Activated naive CD8-positive, alpha-beta T cell treated with anti-CD3 and anti-CD28 coated beads for 36 hours (primary cell): ENCODE measurements around the gene UAP1L1. TPM values are rescaled to one million over a fixed set of nuclear protein-coding genes. Genes with fewer than 3 reads are reported as not detected.

Experiments used
- DNase-seq: peaks from one replicate; pipeline ENCODE4 v3.0.0; 2021
- H3K27ac Mint-ChIP-seq: one replicate; pipeline ENCODE4 v1.8.0; 2022; ENCODE audit warnings: mild to moderate bottlenecking, moderate library complexity, mixed read lengths
- H3K27me3 Mint-ChIP-seq: one replicate; pipeline ENCODE4 v1.8.0; 2022; ENCODE audit warnings: mild to moderate bottlenecking, mixed read lengths
- H3K36me3 Mint-ChIP-seq: one replicate; pipeline ENCODE4 v1.8.0; 2021; ENCODE audit warnings: mild to moderate bottlenecking, mixed read lengths
- H3K4me1 Mint-ChIP-seq: one replicate; pipeline ENCODE4 v1.8.0; 2021; ENCODE audit warnings: mixed read lengths
- H3K4me3 Mint-ChIP-seq: one replicate; pipeline ENCODE4 v1.8.0; 2022; ENCODE audit warnings: mild to moderate bottlenecking, moderate library complexity, mixed read lengths
- H3K9me3 Mint-ChIP-seq: one replicate; pipeline ENCODE4 v1.8.0; 2022; ENCODE audit warnings: mixed read lengths
- total RNA-seq, 2 experiments: library from RNA; stranded (reverse); gene quantifications; one replicate each; pipeline ENCODE4 v1.2.3, GENCODE V29; 2021

UAP1L1 gene
- total RNA-seq, 2 experiments from 2014 or later = 22.9 to 23.5 TPM

DNA sequence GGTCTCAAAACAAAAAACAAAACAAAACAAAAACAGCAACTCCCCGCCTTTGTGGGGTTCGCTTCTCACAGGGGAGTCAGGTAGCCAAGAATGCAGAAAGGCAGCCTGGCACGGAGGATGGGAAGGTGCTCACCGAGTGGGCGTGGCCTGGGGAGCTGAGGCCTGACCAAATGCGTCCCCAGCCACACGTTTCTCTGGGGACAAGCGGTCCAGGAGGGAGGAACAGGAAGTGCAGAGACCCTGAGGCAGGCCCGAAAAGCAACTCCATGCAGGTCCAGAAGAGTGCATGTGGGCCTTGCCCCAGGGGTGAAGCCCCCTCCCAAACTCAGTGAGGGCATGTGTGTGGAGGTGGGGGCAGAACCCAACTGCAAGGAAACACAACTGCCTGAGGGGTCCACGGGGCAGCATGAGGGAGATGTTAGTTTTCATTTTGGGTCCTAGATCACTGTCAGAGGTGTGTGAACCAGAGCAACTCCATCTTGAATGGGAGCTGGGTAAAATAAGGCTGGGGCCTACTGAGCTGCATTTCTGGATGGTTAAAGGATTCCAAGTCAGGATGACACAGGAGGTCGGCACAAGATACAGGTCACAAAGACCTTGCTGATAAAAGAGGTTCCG is 2.6 kb upstream of the UAP1L1 start:
- Mint-ChIP-seq H3K4me3 (no peak overlapping the region), H3K9me3 (no peaks in the 10 kb centered on the region), H3K4me1 (peaks cover 6% of the 10 kb centered on the region), H3K27ac (no peak overlapping the region), H3K27me3 (no peaks in the 10 kb centered on the region), H3K36me3 (peaks cover 1% of the 10 kb centered on the region)
- DNase-seq = no peak

DNA sequence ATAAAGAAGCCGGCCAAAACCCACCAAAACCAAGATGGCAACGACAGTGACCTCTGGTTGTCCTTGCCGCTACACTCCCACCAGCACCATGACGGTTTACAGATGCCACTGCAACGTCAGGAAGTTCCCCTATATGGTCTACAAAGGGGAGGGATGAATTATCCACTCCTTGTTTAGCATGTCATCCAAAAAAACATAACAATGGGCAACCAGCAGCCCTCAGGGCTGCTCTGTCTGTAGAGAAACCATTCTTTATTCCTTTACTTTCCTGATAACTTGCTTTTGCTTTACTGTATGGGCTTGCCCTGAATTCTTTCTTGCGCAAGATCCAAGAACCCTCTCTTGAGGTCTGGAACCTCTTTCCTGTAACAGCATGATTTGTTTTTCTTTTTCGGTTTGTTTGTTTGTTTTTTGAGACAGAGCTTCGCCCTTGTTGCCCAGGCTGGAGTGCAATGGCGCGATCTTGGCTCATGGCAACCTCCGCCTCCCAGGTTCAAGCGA is 2.0 kb upstream of the UAP1L1 start:
- Mint-ChIP-seq H3K27me3 (no peaks in the 10 kb centered on the region), H3K9me3 (no peaks in the 10 kb centered on the region), H3K36me3 (peaks cover 4% of the 10 kb centered on the region), H3K4me3 (no peak overlapping the region), H3K27ac (no peak overlapping the region), H3K4me1 (peaks cover 6% of the 10 kb centered on the region)
- DNase-seq = no peak

- H3K9me3 Mint-ChIP-seq = no peaks in the 10 kb centered on the region
- H3K36me3 Mint-ChIP-seq = peaks cover 4% of the 10 kb centered on the region
Measured at GRCh38 chr9:137076636-137077009, 694 bp upstream of the UAP1L1 start.

GRCh38 chr9:137077758-137078693 is 709 bp downstream of the UAP1L1 start:
- no peaks in the 10 kb centered on the region for H3K9me3 Mint-ChIP-seq
- DNase-seq = peak; percentile 67
- no peaks in the 10 kb centered on the region for H3K27me3 Mint-ChIP-seq
- H3K27ac Mint-ChIP-seq = peak overlapping the region; percentile 51
- peaks cover 4% of the 10 kb centered on the region for H3K36me3 Mint-ChIP-seq
- H3K4me3 Mint-ChIP-seq = peak overlapping the region; percentile 75
- H3K4me1 Mint-ChIP-seq = peaks cover 2% of the 10 kb centered on the region

More at GRCh38 chr9:137076636-137077009, 694 bp upstream of the UAP1L1 start:
- no peaks in the 10 kb centered on the region for H3K27me3 Mint-ChIP-seq
- H3K4me1 Mint-ChIP-seq = peaks cover 2% of the 10 kb centered on the region
- no peak for DNase-seq
- peak overlapping the region; percentile 68 for H3K4me3 Mint-ChIP-seq
- no peak overlapping the region for H3K27ac Mint-ChIP-seq

DNA sequence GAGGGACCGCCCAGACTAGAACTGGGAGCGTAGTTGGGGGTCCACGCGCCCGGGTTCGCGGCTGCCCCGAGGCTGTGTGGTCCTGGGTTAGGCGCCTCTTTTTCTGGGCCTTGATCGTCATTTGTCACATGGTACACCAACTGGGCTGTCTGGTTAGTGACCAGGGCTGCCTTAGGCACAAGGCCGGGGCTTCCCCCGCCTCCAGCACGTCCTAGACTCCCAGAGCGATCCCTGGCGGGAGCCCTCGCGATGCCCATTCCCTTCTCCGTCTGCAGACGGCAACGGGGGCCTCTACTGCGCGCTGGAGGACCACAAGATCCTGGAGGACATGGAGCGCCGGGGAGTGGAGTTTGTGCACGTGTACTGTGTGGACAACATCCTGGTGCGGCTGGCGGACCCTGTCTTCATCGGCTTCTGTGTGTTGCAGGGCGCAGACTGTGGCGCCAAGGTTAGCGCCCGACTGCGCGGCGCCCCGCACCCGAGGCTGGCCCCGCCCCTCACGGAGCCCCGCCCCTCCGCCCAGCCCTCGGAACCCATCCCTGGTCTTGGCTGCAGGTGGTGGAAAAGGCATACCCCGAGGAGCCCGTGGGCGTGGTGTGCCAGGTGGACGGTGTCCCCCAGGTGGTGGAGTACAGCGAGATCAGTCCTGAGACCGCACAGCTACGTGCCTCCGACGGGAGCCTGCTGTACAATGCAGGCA is 1.5 kb downstream of the UAP1L1 start:
- peaks cover 4% of the 10 kb centered on the region for H3K36me3 Mint-ChIP-seq
- peak overlapping the region; percentile 75 for H3K4me3 Mint-ChIP-seq
- H3K27ac Mint-ChIP-seq = no peak overlapping the region
- no peaks in the 10 kb centered on the region for H3K9me3 Mint-ChIP-seq
- peaks cover 3% of the 10 kb centered on the region for H3K4me1 Mint-ChIP-seq
- H3K27me3 Mint-ChIP-seq = no peaks in the 10 kb centered on the region
- DNase-seq = no peak

DNA sequence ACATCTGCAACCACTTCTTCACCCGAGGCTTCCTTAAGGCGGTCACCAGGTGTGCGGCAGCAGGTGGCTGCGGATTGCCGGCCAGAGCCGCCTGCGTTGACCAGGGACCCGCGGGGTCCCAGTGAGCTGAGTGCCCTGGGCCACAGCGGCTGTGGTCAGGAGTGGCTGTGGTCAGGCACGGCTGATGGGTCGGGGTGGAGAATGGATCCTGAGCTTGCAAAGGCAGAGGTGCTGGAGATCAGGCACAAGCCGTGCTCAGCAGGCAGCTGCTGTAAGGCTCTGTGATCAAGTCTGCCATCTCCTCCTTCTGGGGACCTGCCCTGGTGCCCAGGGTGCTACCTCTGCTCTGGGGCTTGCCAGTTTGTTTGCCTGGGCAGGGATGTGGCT is 2.1 kb downstream of the UAP1L1 start:
- H3K4me3 Mint-ChIP-seq = no peak overlapping the region
- H3K27ac Mint-ChIP-seq = no peak overlapping the region
- H3K4me1 Mint-ChIP-seq = peaks cover 3% of the 10 kb centered on the region
- H3K36me3 Mint-ChIP-seq = peaks cover 4% of the 10 kb centered on the region
- no peaks in the 10 kb centered on the region for H3K9me3 Mint-ChIP-seq
- H3K27me3 Mint-ChIP-seq = no peaks in the 10 kb centered on the region
- DNase-seq = no peak

DNA sequence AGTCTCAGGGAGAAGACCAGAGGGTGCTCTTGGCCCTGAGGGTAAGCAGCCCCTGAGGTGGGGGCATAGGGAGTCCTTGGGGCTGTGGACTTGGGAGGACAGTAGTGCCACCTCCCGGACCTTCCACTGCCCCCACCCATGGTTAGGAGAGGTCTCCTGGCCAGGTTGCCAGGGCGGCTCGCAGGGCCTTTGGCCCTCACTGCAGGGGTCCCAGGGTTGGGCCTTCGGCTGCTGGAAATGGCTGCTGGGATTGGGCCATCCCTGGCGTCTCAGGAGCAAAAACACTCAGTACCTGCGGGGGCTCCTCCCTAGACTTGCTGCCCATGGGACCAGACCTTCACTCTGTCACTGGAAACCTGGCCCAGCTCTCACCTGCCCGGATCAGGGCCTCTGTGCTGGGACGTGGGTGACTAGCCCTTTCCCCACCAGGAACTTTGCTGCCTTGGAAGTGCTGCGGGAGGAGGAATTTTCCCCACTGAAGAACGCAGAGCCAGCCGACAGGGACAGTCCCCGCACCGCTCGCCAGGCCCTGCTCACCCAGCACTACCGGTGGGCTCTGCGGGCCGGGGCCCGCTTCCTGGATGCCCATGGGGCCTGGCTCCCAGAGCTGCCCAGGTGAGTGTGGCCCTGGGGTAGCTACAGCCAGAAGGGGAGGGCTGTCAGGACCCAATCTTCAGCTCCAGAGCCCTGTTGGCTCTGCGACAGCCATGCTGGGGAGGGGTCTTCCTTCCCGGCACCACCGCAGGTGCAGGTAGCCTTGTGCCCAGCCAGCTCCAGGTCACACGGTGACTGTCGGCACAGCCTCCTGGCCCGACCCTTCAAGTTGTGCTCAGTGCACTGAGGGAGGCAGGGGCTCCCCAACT is 3.2 kb downstream of the UAP1L1 start:
- Mint-ChIP-seq H3K4me3 (no peak overlapping the region), H3K27ac (no peak overlapping the region), H3K36me3 (peaks cover 6% of the 10 kb centered on the region), H3K27me3 (no peaks in the 10 kb centered on the region), H3K9me3 (no peaks in the 10 kb centered on the region), H3K4me1 (peaks cover 9% of the 10 kb centered on the region)
- DNase-seq = no peak

- Mint-ChIP-seq H3K9me3 (no peaks in the 10 kb centered on the region), H3K4me1 (peaks cover 13% of the 10 kb centered on the region), H3K36me3 (peaks cover 10% of the 10 kb centered on the region), H3K4me3 (no peak overlapping the region), H3K27me3 (no peaks in the 10 kb centered on the region), H3K27ac (no peak overlapping the region)
- DNase-seq = no peak
Measured at GRCh38 chr9:137082222-137082924, 5.1 kb downstream of the UAP1L1 start.

GRCh38 chr9:137082925-137083290 is 5.6 kb downstream of the UAP1L1 start:
- Mint-ChIP-seq H3K27me3 (no peaks in the 10 kb centered on the region), H3K9me3 (no peaks in the 10 kb centered on the region), H3K36me3 (peaks cover 10% of the 10 kb centered on the region), H3K27ac (no peak overlapping the region), H3K4me3 (no peak overlapping the region), H3K4me1 (peaks cover 18% of the 10 kb centered on the region)
- DNase-seq = no peak

DNA sequence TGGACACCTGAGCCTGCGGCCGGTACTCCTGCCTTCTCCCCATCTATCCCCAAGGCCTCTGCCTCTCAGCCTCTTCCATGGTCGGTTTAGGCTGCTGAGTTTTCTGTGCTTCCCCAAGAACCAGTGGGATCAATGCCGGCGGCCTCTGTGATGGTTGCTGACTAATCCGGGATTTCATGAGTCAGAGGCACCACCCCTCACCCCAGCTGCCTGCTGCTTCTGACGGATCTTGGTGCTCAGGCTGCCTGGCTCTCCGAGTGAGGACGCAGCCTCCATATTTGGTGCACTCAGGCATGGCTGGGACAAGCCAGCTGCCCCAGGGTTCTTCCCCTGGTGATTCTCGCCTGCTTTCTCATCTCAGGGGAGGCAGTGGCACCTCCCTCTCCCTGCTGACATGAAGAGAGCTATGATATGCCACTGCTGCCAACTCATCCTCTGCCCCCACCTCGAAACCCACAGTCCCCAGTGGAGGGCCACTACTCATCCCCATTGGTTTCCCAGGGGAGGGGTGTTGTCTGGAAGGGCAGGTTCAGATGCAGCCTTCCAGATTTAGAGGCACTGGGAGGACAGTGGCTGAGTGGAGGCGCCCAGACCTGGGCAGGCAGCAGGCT is 6.2 kb downstream of the UAP1L1 start:
- H3K27me3 Mint-ChIP-seq = no peaks in the 10 kb centered on the region
- H3K27ac Mint-ChIP-seq = no peak overlapping the region
- H3K36me3 Mint-ChIP-seq = peaks cover 10% of the 10 kb centered on the region
- no peaks in the 10 kb centered on the region for H3K9me3 Mint-ChIP-seq
- H3K4me3 Mint-ChIP-seq = no peak overlapping the region
- H3K4me1 Mint-ChIP-seq = peaks cover 22% of the 10 kb centered on the region
- DNase-seq = no peak

- Mint-ChIP-seq H3K9me3 (no peaks in the 10 kb centered on the region), H3K4me3 (no peak overlapping the region), H3K27ac (no peak overlapping the region), H3K27me3 (no peaks in the 10 kb centered on the region), H3K4me1 (peaks cover 28% of the 10 kb centered on the region), H3K36me3 (peaks cover 10% of the 10 kb centered on the region)
- no peak for DNase-seq
Measured at GRCh38 chr9:137084526-137084925, 7.2 kb downstream of the UAP1L1 start.

GRCh38 chr9:137085920-137086530 is 8.7 kb downstream of the UAP1L1 start:
- peak overlapping the region; percentile 84 for H3K4me3 Mint-ChIP-seq
- peak overlapping the region; percentile 92 for H3K27ac Mint-ChIP-seq
- H3K4me1 Mint-ChIP-seq = peaks cover 31% of the 10 kb centered on the region
- peaks cover 6% of the 10 kb centered on the region for H3K36me3 Mint-ChIP-seq
- H3K27me3 Mint-ChIP-seq = no peaks in the 10 kb centered on the region
- H3K9me3 Mint-ChIP-seq = no peaks in the 10 kb centered on the region
- DNase-seq = peak; percentile 44
